ENCODE data around the gene IL10.

GRCh38 chr1:206736878-206737728, 35.2 kb downstream of the IL10 start:
- no peak for TF ChIP-seq CTCF (IDR thresholded peaks at IDR 0.05)
- no peak for TF ChIP-seq POLR2A (IDR thresholded peaks at IDR 0.05)

Data from suprapubic skin (tissue), 3 donors.